ENCODE measurements around the gene SORCS2.

The SORCS2 gene

GRCh38 chr4:7421356-7422150 lies 229.2 kb downstream of the SORCS2 start:
- no peak overlapping the region for H3K4me3 ChIP-seq (ENCODE audit: low read length)
- no peak for DNase-seq (ENCODE audit: low read depth, low spot score)

- DNase-seq (ENCODE audit: low read depth, low spot score): no peak
- no peak overlapping the region for H3K4me3 ChIP-seq (ENCODE audit: low read length)
Observed at GRCh38 chr4:7422151-7422897, 230.0 kb downstream of the SORCS2 start.

- DNase-seq (ENCODE audit: low read depth, low spot score): no peak
- H3K4me3 ChIP-seq (ENCODE audit: low read length): no peak overlapping the region
Observed at GRCh38 chr4:7422898-7423180, 230.5 kb downstream of the SORCS2 start.

GRCh38 chr4:7423391-7423790 lies 231.1 kb downstream of the SORCS2 start:
- H3K4me3 ChIP-seq (ENCODE audit: low read length): no peak overlapping the region
- no peak for DNase-seq (ENCODE audit: low read depth, low spot score)

GRCh38 chr4:7423801-7424552 lies 231.6 kb downstream of the SORCS2 start:
- DNase-seq (ENCODE audit: low read depth, low spot score): no peak
- H3K4me3 ChIP-seq (ENCODE audit: low read length): no peak overlapping the region

GRCh38 chr4:7424553-7425111 lies 232.3 kb downstream of the SORCS2 start:
- H3K4me3 ChIP-seq (ENCODE audit: low read length): no peak overlapping the region
- no peak for DNase-seq (ENCODE audit: low read depth, low spot score)

- DNase-seq (ENCODE audit: low read depth, low spot score): no peak
- H3K4me3 ChIP-seq (ENCODE audit: low read length): no peak overlapping the region
Observed at GRCh38 chr4:7425124-7425523, 232.8 kb downstream of the SORCS2 start.

- no peak for DNase-seq (ENCODE audit: low read depth, low spot score)
- no peak overlapping the region for H3K4me3 ChIP-seq (ENCODE audit: low read length)
Observed at GRCh38 chr4:7425591-7426468, 233.5 kb downstream of the SORCS2 start.

- no peak overlapping the region for H3K4me3 ChIP-seq (ENCODE audit: low read length)
Observed at GRCh38 chr4:7426525-7427171, 234.3 kb downstream of the SORCS2 start.

GRCh38 chr4:7427361-7427760 lies 235.0 kb downstream of the SORCS2 start:
- no peak overlapping the region for H3K4me3 ChIP-seq (ENCODE audit: low read length)

More at GRCh38 chr4:7426525-7427171, 234.3 kb downstream of the SORCS2 start:
- no peak for DNase-seq (ENCODE audit: low read depth, low spot score)

GRCh38 chr4:7427831-7428260 lies 235.5 kb downstream of the SORCS2 start:
- no peak overlapping the region for H3K4me3 ChIP-seq (ENCODE audit: low read length)
- DNase-seq (ENCODE audit: low read depth, low spot score): no peak

More at GRCh38 chr4:7427361-7427760, 235.0 kb downstream of the SORCS2 start:
- DNase-seq (ENCODE audit: low read depth, low spot score): no peak

GRCh38 chr4:7428261-7429068 lies 236.1 kb downstream of the SORCS2 start:
- no peak for DNase-seq (ENCODE audit: low read depth, low spot score)
- no peak overlapping the region for H3K4me3 ChIP-seq (ENCODE audit: low read length)

- H3K4me3 ChIP-seq (ENCODE audit: low read length): no peak overlapping the region
- DNase-seq (ENCODE audit: low read depth, low spot score): no peak
Observed at GRCh38 chr4:7429069-7429416, 236.7 kb downstream of the SORCS2 start.

GRCh38 chr4:7429601-7430078 lies 237.3 kb downstream of the SORCS2 start:
- no peak for DNase-seq (ENCODE audit: low read depth, low spot score)
- no peak overlapping the region for H3K4me3 ChIP-seq (ENCODE audit: low read length)

GRCh38 chr4:7430368-7430964 lies 238.1 kb downstream of the SORCS2 start:
- H3K4me3 ChIP-seq (ENCODE audit: low read length): no peak overlapping the region
- DNase-seq (ENCODE audit: low read depth, low spot score): no peak

GRCh38 chr4:7430965-7431695 lies 238.8 kb downstream of the SORCS2 start:
- no peak overlapping the region for H3K4me3 ChIP-seq (ENCODE audit: low read length)
- DNase-seq (ENCODE audit: low read depth, low spot score): no peak

Data from Jurkat, Clone E6-1 (cell line).